DMS 273 treated with DMSO at 0.1 percent for 48 hours (cell line): Measurements from ENCODE around the gene SND1.
"Not testable (repeated sequence)": the region's sequence is repeated elsewhere in the genome, so short reads cannot be mapped to it uniquely, and the experiment has no call there.

Source experiments
- DNase-seq: peaks from one replicate; lab custom pipeline; 2025; lab: John Stamatoyannopoulos, UW

The SND1 gene

DNA sequence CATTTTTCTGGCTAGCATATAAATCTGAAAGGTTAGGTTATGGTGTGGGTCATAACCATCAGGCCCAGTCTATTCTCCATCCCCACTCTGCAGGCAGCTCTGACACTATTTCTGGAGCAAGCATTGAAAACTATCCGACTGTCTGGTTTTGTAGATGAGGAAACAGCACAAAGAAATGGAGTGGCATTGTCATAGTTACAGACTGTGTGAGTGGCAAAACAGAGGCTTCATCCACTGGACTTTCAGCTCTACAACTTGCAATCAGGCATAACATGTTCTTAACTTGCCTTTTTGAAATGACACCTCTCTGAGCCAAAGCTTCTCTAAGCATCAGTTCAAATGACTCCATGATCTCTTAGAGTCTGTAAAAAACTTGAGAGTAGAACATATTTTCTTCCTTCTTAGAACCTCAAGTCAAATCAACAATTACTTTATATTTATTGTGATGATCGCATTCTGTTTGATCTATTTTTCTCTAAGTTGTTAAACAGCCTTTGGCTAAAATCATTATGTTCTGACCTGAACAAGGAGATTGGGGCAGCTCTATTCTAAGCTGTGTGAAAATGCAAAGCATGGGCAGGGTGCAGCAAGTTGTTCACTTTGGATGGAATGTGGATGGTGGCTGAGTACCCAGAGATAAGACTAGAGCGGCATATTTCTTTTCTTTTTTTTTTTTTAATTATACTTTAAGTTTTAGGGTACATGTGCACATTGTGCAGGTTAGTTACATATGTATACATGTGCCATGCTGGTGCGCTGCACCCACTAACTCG is 310.8 kb downstream of the SND1 start:
- DNase-seq: no peak

DNA sequence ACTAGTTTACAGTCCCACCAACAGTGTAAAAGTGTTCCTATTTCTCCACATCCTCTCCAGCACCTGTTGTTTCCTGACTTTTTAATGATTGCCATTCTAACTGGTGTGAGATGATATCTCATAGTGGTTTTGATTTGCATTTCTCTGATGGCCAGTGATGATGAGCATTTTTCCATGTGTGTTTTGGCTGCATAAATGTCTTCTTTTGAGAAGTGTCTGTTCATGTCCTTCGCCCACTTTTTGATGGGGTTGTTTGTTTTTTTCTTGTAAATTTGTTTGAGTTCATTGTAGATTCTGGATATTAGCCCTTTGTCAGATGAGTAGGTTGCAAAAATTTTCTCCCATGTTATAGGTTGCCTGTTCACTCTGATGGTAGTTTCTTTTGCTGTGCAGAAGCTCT is 311.9 kb downstream of the SND1 start:
- not testable (repeated sequence) for DNase-seq

- DNase-seq: no peak
Observed at GRCh38 chr7:127967281-127967680, 315.3 kb downstream of the SND1 start.

DNA sequence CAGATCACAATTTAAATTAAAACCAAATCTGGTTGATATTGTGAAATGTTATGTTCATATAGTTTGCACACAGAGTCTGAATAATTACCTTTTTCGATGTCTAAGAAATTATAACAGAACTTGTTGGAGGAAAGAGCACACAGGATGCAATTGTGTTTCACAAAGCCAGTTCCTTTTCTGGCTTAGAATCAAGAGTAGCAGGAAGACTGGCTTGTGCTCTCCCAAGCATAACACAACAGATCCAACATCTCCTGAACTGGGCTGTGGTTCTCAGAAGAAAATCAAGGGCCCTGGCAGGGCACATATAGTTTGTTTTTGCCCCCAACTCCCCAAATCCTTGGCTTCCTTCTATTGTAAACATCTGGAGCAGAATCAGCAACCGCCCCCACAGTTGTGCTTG is 316.6 kb downstream of the SND1 start:
- no peak for DNase-seq

DNA sequence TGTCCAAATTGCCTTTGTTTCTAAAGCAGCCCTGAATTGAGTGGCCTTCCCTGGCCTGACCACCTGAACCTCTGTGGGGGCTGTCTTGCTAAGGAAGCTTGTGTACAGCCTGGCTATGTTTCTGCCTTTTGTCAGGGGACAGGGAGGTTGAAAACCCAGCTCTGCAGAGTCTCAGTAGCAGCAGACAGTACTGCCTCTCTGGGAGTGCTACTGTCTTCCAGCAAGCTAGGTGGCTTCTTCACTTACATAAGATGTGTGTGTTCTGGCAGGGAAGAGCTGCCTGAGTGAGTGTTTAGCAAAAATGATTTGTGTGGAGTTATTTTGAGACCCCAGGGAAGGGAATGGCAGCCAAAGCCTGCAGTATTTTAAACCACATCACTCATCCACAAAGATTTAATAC is 321.8 kb downstream of the SND1 start:
- no peak for DNase-seq

DNA sequence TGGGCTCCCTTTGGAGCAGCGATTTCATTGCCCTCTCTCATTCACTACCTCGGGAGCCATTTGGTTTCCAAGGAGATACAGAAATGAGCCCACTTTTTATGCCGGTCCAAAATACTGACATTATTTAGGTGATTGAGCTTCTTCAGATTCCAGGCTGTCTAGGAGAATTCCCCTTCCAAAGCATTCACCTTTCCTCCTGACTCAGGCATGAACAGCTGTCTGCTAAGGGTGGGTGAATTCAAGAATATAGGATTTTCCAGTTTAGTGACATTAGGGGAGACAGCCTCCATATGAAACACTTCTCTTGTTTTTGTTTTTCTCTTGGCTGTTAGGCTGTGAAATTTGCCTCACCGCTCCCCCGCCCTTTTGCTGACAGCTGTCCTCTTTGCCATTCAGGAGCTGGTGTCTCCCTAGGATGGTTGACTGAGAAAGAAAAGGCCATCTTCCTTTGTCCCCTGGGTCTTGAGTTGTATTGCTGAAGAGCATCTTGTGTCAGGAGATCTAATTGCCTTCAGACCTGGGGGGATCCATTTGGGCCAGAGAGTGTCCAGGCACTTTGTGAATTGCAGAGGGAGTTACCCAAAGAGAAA is 322.5 kb downstream of the SND1 start:
- DNase-seq: no peak

DNA sequence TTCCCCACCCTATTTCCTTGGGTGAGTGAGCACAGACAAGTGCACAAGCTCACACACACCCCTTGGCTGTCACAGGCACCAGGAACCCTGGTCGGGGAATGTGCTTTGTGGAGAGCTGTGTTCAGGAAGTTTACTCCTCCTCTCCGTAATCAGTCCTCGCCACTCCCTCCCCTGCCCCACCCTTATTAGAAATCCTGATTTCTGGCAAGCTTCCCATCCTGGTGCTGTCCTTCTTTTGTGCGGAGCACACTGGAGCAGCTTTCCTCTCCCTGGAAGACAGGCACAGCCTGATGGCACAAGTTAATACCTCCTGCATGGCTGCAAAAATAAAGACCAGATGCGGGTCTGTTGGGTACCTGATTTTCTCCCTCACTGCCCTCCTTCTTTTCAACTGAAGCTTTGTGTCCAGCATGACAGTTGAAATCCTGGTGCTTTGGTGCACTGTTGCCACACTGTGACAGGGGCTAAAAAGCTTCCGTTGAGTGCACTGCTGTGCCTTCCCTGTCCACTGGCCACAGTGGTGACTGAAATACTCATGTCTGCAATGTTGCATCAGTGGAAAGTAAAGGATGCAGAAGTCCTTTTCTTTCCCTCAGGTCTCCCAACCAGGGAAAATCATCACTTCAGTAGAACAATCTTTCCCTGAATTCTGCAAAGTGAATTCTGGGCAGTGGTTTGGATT is 324.2 kb downstream of the SND1 start:
- DNase-seq: no peak

DNA sequence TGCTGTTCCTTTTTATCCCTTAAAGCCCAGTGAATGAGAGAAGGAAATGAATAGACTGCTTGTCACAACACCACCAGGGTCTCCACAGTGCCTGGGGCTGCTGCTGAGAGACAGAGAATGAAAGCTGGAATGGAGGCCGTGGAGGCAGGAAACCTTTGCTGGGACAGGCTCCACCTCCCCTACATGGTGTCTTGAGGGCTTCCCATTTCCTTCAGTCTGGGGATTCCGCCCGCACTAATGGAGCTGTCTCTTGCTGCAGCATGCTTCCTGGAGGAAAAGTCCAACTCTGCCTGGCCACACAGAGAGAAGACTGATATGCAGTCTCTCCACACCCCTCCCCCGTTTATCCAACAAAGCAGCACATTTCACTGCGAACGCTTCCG is 324.7 kb downstream of the SND1 start:
- no peak for DNase-seq

- no peak for DNase-seq
Observed at GRCh38 chr7:127978421-127978820, 326.4 kb downstream of the SND1 start.

DNA sequence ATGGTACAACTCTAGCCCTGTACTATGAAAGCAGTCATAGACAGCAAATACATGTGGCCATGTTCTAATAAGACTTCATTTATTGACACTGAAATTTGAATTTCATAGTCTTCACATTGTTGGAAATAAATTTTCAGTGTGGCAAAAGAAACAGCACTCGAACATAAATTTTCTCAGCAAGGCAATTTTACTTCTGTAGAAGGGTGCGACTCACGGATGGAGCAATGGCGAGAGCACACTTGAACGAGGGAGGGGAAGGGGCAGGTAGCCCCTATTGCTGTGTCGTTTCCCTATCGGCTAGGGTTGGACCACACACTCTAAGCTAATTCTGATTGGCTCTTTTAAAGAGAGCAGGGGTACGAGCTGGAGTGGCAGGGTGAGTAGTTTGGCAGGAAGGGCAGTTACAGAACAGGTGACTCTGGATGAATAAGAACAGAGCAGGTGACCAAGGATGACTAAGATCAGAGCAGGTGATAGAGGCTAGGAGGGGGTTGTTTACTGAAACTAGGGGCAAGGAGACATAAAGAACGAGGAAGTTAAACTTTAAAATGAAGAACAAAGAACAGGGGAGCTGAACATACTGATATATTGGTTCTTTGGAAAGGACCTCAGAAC is 327.2 kb downstream of the SND1 start:
- no peak for DNase-seq

DNA sequence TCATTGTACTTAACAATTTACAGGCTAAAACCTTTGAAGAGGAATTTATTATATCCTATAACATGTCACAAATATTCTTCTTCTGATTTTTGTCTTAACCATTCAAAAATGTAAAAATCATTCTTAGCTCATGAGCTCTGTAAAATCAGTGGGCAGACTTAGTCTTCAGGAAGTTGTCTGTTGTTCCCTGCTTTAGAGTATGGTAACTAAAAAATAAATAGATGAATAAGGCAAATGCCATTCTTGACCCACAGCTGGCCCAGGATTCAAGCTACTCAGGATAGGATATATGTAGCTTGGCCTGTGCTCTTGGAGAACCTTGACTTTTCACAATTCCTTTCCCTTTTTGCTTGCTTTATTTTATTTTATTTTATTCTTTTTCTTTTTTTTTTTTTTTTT is 327.7 kb downstream of the SND1 start:
- DNase-seq: no peak

DNA sequence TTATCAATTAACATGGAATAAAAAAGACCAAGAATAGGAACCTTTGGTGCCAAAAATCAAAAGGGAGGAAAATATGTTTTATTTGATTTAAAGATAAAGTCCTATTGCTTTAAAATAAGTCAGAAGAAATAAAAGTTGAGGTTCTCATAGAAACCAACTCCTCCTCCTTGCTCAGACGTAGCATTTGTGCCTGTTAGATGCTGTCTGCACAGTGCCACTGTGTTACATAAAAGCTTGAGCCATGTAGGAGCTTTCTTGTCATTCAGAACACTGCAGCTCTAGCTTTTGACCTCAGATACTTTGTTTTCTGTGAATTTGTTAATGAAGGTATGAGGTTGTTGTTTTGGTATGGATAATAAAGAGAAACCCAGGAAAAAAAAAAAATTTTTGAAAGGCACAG is 328.9 kb downstream of the SND1 start:
- DNase-seq: no peak

DNA sequence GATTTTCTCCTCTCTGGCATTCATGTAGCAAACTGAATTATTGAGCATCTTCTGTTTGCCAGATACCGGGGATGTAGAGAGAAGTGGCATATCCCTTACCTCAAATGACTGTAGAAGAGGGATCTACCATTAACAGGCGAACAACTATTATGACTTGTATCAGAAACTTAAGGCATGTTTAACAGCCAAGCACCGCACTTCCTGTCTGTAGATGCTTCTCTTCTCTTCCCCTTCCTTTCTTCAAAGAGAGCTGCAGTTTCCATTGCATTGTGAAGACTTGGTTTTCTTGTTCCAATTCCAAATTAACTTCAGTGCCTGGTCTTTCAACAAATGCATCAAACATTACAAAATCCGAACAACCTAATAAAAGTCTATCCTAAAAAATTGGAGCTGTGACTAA is 330.0 kb downstream of the SND1 start:
- no peak for DNase-seq

- no peak for DNase-seq
Observed at GRCh38 chr7:127983804-127984332, 331.9 kb downstream of the SND1 start.

DNA sequence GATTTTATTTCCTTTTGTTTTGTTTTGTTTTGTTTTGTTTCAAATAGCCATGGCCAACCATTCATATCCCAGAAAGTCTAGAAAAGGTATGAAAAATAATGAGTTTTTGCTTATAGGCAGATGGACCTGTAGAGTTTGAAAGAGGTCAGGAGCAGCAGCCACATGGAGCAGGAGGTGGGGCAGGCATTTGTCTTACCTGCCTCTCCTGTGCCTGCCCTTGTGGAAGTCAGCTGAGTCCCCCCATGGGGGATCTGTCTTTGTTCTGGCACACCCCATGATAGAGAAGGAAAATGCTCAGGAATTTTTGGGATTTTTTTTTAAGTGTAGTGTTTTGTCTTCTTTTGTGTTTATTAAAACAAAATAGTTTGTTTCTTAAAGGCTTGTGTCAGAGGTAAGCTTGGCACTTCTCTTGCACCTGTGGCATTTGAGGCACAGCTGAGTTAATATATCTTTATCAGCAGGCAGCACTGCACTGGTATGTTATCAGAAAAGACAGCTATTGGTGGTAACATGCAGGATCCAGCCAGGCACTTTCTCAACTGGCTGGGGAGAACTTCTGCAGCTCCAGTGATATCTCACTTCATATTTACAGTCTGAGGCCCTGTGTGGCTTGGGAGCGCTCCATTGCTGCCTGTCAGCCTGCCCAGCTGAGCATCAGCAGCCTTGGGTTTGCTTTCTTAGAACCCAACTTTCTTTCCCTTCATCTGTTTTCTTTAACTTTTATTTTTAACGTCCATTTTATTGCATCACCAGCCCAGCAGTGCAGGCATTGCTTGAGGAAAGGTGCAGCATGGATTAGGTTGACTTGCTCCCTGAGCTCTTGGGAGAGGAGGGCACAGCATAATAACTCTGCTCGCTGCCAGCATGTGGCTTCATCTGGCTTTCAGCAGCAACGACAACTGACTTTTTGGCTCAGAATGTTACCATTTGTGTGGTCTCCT is 334.9 kb downstream of the SND1 start:
- DNase-seq: no peak

DNA sequence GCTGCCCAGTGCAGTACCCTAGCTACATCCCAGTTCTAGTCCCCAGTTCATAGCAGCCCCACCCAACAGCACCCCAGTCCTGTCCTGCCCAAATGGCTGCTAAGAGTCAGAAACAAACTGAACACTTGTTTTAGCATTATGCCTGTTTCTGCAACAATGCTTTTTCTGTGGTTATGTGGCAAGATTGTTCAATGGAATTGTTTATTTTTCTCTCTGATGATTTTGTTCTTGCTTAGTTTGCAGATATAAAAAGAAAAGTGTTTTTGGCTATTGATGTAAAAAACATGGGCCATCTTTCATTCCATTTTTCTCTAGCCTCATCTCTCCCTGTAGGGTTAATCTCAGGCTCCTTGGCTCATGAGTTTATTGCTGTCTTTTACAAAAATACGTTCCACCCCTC is 336.8 kb downstream of the SND1 start:
- no peak for DNase-seq

GRCh38 chr7:127993317-127993716 is 341.3 kb downstream of the SND1 start:
- DNase-seq: no peak

GRCh38 chr7:127993987-127994386 is 342.0 kb downstream of the SND1 start:
- DNase-seq: no peak

GRCh38 chr7:127995156-127995880 is 343.3 kb downstream of the SND1 start:
- no peak for DNase-seq

DNA sequence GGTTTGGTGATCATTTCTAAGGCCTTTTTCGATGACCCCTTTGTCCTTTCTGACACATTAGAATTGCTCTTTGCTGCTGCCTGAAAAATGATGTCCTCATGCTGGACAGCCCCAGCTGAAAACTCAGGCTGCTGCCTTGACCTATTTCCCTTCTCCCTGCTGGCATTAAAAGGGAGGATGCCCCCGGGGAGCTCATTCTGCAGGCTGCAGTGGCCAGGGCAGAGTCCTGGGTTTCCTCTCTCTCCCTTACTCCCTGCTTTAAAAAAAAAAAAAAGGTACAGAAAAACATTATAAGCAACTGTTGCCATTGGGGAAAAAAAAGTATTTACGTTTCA is 343.9 kb downstream of the SND1 start:
- no peak for DNase-seq
